KOPT-K1 (cell line): ENCODE data around the gene RNF26.

ENCODE experiments used
- H3K27ac ChIP-seq: fragments of 200-600 bp; sonication (generic); 2 replicates; pipeline ENCODE4 v1.5.1; 2016; ENCODE audit warnings: antibody characterized with exemption, mild to moderate bottlenecking, low read depth, low read length; ENCODE audit not compliant: poor library complexity, severe bottlenecking
- H3K36me3 ChIP-seq: fragments of 200-600 bp; sonication (generic); 2 replicates; pipeline ENCODE4 v1.5.1; 2017; ENCODE audit warnings: antibody characterized with exemption, mild to moderate bottlenecking, low read length, moderate library complexity; ENCODE audit not compliant: insufficient read depth
- H3K9me3 ChIP-seq: fragments of 200-600 bp; sonication (generic); 2 replicates; pipeline ENCODE4 v1.5.1; 2017; ENCODE audit warnings: antibody characterized with exemption, low read length, mild to moderate bottlenecking; ENCODE audit not compliant: insufficient read depth, poor library complexity, severe bottlenecking

The RNF26 gene

DNA sequence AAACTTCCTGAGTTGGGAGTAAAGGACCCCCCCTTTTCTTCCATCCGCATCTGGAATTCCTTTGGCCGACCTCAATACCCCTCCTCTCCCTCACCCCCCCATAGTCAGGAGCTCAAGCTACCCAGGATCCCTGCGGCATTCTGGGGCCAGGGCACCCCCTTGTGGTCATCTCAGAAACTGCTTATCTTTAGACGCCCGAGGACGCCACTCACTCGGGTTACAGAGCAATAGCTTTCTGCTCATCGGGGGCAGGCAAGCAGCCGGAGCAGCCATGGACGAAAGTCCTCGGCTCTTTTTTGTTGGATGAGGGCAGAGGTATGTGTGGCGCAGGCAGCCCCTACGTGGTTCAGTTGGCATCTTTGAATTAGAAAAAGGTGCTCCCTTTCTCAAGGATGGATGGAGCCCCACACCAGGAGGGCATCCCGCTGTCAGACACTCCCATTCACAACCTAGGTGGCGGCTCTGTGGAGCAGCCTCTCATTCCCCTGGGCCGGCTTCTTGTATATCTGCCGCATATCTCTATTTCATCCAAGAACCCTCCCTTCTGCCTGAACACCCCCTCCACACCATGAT lies 4.1 kb downstream of the RNF26 start:
- H3K36me3 ChIP-seq, result peaks cover 12% of the 10 kb centered on the region; the same call in 1 of the 2 replicates
- H3K27ac ChIP-seq, result no peak overlapping the region
- no peaks in the 10 kb centered on the region for H3K9me3 ChIP-seq

DNA sequence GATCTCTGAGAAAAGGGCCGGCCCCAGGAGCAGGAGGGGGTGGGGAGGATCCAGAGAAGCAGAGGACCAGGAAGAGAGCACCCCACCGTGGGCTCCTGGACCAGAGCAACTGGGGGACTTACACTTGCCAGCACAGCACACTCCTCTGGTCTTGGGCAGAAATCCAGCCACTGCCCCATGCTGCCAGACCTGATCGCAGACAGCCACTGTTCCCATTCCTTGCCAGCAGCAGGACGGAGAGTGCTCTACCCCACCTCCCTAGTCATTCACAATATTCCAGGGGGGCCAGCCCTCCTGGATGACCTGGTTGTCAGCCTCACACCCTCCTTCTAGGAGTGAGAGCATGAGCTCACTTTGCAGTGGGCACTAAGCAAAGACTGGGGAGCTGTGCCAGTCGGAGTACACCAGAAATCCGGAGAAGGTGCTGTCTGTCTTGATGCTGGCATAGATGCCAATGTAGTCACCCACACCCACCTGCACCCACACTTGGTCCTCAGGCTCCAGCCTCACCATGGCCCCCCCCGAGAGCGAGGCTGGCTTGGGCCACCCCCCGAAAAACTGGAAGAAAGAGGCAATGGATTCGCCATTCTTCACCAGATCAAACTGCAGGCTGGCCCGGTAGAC lies 4.8 kb downstream of the RNF26 start:
- peaks cover 12% of the 10 kb centered on the region; the same call in 1 of the 2 replicates for H3K36me3 ChIP-seq
- no peaks in the 10 kb centered on the region for H3K9me3 ChIP-seq
- H3K27ac ChIP-seq, result no peak overlapping the region

DNA sequence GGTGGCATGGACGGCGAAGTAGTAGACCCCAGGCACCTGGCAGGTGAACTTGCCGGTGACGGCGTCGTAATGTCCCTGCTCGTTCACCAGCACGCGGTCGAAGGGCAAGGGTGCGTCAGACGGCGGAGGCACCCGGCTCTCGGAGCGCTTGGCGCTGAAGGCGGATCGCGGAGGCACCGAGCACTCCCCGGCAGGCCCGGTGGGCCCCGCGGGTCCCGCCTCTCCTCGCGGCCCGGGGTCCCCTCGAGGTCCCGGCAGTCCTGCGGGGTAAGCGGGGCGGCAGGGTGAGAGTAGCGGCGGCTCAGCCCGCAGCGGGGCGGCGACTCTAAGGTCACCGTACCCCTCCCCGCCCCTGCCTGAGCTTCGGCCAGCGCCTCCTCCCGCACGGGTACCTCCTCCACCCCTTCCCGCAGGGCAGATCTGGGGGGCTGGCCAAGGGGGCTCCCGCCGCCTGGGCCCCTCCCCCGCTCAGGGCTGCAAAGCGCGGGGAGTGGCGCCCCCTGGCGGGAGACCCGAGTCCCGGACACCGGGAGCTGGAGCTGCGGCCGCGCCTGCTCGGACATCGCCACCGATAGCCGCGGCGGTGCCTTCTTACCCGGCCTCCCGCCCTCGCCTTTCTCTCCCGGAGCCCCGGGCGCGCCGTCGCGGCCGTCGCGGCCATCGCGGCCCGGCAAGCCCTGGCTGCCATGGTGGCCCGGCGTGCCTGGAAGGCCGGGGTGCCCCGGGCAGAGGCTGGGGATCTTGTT lies 5.4 kb downstream of the RNF26 start:
- Histone ChIP-seq H3K36me3 (peaks cover 12% of the 10 kb centered on the region; the same call in 1 of the 2 replicates), H3K27ac (no peak overlapping the region), H3K9me3 (no peaks in the 10 kb centered on the region)

DNA sequence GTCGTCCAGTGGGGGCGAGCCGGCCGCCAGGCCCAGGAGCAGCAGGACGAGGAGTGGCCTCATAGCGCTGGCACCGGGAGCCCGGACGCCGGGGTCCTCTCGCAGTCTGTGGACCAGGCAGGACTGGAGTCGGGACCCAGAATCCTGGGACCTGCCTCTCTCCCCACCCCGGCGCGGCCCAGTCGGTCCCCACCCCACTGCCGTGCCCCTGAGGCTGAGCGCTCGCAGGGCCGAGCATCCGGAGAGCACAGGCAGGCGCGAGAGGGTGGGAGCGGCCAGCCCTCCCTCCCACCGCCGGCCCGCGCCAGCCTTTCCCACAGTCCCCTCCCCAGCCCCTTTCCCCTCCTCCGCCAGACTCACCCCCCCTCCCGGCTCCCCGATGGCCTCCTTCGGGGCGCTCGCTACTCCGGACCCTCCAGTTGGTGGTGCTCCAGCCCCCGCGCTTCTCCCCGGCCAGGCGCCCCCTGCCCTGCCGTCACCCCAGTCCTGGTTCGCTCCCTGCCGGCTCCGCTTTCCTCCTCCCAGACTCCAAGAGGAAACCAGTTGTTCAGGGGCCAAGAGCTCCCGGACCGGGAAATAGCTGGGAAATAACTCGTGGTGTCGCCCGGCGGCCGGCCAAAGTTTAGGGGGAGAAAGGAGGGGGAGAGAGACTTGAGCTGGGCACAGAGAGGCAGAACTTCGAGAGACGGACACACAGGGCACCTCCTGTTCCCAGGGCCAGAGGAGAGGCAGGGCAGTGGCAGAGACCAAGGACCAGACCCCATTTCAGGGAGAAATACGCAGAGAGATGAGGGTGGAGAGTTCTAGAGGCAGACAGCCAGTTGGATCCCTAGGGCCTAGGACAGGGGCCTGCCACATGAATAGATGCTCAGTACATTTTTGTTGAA lies 6.3 kb downstream of the RNF26 start, which contains the start of gene C1QTNF5:
TSS of gene C1QTNF5 (minus strand) at position 549 of the 887 bp plus-strand sequence. CDS start at position 63, 486 bp downstream.
- H3K9me3 ChIP-seq, result no peaks in the 10 kb centered on the region
- H3K27ac ChIP-seq, result no peak within 1 kb of the TSS
- H3K36me3 ChIP-seq, result peaks cover 12% of the 10 kb centered on the region; the same call in 1 of the 2 replicates

DNA sequence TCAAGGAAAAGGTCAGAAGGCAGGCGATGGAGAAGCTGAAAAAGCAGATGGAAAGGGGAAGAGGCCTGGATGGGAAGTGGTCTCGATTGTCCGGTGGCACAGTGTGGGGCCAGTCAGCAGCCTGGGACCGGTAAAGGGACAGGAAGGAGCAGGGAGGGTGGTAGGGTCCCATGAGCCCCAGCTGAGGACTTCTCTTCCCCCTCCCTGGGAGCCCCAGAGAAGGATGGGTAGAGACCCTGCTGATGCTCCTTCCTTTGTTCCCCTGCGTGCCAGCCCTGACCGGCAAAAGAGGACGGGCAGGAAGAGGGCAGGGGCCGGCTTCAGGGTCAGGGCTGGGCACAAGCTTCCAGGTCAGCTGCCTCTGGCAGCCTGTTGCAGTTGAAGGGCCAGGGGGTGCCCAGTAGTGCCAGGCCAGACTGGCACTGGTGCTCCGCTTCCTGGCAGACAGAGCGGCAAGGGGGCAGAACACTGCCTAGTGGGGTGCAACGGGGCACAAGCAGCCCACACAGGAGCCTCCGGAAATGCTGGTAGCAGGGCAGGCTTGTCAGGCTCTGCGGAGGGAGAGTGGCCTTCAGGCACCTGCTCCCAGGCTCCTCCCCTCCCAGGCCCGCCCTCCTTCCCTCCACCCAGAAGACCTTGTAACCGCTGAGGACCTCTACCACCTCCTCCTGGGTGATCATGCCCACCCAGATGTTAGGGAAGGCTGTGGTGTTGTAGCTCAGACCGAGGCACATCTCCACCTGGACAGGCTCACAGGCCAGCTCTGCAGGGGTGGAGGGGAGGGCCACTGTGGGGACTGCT lies 7.1 kb downstream of the RNF26 start:
- Histone ChIP-seq H3K9me3 (no peaks in the 10 kb centered on the region), H3K27ac (no peak overlapping the region), H3K36me3 (peaks cover 8% of the 10 kb centered on the region; the same call in 1 of the 2 replicates)

DNA sequence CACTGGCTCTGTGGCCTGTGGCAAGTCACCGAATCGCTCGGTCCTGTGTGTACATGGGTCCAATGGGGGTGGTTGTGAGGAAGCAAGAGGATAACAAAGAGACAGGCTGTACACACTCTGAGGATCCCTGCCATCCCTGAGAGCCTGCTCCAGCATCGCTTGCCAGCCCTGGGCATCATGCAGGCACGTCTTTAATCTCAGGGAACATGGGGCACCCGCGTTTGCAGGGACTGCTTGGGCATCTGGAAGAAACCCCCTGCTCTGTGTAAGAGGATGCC lies 7.6 kb downstream of the RNF26 start:
- no peak overlapping the region for H3K27ac ChIP-seq
- H3K36me3 ChIP-seq, result peaks cover 3% of the 10 kb centered on the region; the same call in 1 of the 2 replicates
- no peaks in the 10 kb centered on the region for H3K9me3 ChIP-seq

DNA sequence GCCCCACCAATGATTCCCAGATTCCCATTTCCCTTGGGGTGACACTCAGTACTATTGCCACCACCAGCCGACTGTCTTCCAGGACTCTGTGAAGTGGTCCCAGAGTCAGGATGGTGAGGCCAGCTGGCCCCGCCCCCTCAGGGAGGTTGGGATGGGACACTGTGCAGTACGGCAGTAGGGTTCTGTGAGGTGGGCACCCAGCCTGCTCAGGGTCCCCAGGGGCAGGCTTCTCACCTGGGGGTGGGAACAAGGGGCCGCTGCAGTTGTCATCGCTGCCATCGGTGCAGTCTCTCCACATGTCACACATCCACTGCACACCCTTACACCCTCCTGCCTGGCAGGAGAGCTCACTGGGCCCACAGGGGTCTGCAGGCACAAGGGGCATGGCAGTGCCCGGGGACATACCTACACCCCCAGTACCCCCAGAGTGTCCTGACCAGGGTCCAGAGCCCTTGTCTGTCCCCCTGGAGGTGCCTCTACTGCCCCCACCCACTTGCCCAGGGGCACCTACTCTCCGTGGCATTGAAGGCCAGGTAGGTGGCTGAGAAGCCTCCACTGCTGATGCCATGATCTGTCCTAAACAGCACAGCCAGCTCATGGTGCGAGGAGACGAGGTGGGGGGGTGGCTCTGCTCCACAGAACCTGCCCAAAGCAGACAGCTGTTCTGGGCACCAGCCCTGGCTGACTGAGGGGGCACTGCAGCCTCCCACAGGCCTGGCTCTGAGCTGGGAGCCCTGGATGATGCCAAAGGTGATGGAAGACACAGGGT lies 8.2 kb downstream of the RNF26 start:
- no peaks in the 10 kb centered on the region for H3K36me3 ChIP-seq
- no peaks in the 10 kb centered on the region for H3K9me3 ChIP-seq
- H3K27ac ChIP-seq, result no peak overlapping the region

DNA sequence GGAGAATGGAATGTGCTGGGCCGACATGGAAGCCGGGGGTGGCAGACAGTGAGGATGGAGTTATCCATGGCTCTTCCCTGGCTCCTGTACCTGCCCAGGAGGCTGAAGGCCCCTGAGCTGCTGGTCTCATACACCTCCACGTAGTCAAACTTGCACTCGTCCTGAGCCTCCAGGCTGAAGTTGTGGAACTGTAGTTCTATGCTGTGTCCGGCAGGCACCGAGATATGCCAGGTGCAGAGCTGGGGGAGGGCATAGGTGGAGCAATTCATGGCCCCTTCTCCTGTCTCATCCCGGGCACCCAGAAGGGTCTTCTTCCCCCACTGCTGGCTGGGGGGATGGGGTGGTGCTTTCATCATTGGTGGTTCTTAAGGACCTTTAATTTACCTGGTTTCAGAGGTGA lies 9.4 kb downstream of the RNF26 start:
- H3K27ac ChIP-seq, result no peak overlapping the region
- H3K9me3 ChIP-seq, result no peaks in the 10 kb centered on the region
- no peaks in the 10 kb centered on the region for H3K36me3 ChIP-seq

DNA sequence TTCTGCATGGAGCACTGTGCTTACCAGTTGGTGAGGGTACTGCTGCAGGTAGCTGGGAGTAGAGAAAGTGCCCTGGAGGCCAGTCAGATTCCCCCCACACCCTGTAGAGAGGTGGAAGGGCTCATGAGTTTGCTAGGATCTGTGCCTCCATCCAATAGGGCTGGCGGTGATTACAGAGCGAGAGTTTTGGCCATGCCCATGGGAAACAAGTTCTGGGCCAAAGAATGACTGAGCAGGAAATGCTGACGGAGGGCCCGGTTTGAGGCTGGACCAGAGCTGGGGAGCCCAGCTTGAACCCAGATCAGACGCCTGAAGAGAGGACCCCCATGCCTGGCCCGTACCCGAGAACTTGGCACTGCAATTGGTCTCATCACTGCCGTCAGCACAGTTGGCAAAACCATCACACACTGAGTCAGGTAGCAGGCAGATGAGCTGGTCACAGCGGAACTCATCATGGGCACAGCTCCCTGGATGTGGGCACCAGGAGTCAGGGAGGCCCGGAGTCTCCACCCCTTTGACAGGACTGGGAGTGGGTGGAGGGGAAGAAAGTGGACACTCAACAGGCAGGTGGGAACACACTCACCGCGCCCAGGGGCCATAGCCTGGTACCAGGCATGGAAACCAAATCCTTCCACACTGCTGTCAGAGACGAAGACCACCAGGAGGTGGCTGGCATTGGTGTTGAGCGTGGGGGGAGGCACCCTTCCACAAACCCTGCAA lies 10.1 kb downstream of the RNF26 start:
- Histone ChIP-seq H3K9me3 (no peaks in the 10 kb centered on the region), H3K36me3 (no peaks in the 10 kb centered on the region), H3K27ac (no peak overlapping the region)

DNA sequence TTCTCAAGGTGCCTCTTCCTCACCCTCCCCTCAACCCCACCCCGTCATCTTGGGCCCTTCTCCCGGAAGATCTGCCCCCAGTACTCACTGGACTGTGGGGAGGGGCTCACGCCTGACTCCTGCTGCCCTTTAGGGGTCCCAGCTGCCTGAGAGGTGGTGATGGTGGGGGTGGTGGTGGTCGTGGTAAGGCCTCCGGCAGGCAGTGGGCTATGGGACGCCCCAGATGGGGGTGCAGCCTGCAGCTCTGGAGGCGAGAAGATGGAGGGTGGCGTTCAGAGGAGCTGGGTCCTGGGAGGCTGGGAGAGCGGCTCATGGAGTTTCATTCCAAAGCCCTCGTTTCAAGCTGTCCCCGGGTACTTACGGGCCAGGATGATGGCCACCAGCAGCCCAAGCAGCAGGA lies 11.4 kb downstream of the RNF26 start:
- Histone ChIP-seq H3K27ac (no peak overlapping the region), H3K9me3 (no peaks in the 10 kb centered on the region), H3K36me3 (no peaks in the 10 kb centered on the region)

DNA sequence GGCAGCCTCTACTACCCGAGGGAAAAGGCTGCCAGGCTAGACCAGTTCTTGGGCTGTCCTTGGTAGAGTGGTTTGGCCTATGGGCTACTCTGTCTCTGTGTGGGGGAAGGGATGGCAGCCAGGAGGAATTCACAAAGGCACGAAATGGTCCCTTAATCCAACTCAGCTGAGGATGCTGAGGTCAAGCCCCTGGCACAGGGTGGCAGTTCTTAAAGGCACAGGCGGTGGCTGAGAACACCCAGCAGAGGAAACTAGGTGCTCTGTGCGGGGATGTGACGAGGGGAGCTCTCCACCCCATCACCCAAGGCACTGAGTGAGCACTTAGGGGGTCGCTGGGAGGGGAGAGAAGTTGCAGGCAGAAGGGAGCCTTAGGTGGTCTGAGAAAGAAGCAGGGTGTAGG lies 12.3 kb downstream of the RNF26 start, which contains the start of gene MFRP:
TSS of gene MFRP (minus strand) at position 101 of the 400 bp plus-strand sequence. CDS start 192 bp downstream, outside the sequence.
- no peaks in the 10 kb centered on the region for H3K9me3 ChIP-seq

DNA sequence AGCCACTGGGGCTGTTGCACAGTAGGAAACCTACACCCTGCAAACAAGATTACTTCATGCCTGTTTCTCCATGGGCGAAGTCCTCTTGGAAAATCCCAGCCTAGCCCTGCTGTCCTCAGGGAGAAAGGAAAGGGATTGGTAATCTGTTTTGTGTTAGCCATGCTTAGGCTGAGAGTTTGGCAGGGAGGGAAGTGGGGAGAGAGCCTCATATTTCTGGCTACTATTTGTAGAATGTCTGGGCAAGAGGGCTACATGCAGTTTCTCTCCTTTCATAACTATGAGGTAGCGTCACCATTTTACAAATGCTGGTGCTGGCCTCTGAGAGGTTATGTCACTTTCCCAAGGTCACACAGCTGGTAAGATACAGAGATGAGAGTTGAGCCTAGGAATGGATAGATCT lies 12.9 kb downstream of the RNF26 start:
- Histone ChIP-seq H3K36me3 (no peaks in the 10 kb centered on the region), H3K9me3 (no peaks in the 10 kb centered on the region), H3K27ac (no peak overlapping the region)

More for the DNA sequence above, 12.3 kb downstream of the RNF26 start, which contains the start of gene MFRP:
- Histone ChIP-seq H3K36me3 (no peaks in the 10 kb centered on the region), H3K27ac (no peak within 1 kb of the TSS)

DNA sequence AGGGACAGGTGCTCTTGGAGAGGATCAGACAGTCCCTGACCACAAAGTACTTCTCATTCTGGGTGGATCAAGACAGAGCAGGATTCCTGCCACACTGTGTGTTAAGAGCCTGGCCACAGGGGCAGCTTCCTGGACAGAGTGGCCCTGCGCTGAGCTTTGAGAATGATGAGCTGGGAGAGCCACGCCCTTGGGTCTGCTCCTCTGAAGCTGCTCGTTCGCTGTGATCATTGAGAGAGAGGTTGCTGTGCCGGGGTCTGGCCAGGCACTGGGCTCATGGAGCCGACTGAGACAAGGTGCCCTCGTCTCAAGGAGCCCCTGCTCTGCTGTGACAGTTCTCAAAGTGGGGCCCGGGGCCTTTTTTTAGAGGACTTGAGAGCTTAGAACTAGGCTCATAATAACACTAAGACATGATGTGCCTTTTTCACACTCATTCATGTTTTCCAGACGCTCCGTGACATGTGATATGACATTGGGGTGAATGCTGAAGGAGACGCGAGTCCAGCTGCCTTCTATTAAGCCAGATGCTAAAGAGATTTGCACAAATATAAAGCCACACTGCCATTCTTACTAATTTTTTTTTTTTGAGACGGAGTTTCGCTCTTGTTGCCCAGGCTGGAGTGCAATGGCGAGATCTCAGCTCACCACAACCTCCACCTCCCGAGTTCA lies 13.7 kb downstream of the RNF26 start:
- no peaks in the 10 kb centered on the region for H3K9me3 ChIP-seq
- H3K27ac ChIP-seq, result no peak overlapping the region

More for the DNA sequence above, 13.7 kb downstream of the RNF26 start:
- H3K36me3 ChIP-seq, result no peaks in the 10 kb centered on the region
